A549 (cell line): Measurements from ENCODE around the gene MTSS2. TPM values are rescaled to one million over a fixed set of nuclear protein-coding genes. Genes with fewer than 3 reads are reported as not detected.
A peak's percentile ranks its signal among the peaks of the same experiment; 100 is the strongest.

Experiments used
- ATAC-seq, 2 experiments: fragments of 200-7000 bp in 1 of 2; fragments of >200 bp in 1 of 2; cut with Nextera tagmentation in 1 of 2; cut with Tn5 transposase in 1 of 2; 3 replicates each; pipeline versions ENCODE4 v1.8.0 to v1.9.1; 2018 to 2020; ENCODE audit warnings: mild to moderate bottlenecking in 1 of 2, moderate library complexity in 1 of 2
- CTCF ChIA-PET: fragments of 300-600 bp; sonication (Branson Sonifier 250); formaldehyde crosslinking; extraction: SDS; loops from one replicate; lab custom pipeline; 2021; ENCODE audit warnings: antibody characterized with exemption, inconsistent platforms; lab: Yijun Ruan, JAX
- POLR2A ChIA-PET: fragments of 350-600 bp; formaldehyde crosslinking; extraction: SDS; loops from one replicate; lab custom pipeline; 2021; ENCODE audit warnings: antibody characterized with exemption, inconsistent platforms; lab: Yijun Ruan, JAX
- DNase-seq, 2 experiments: peaks; one replicate each; pipeline versions ENCODE4 v3.0.0 to v3.0.0-alpha.2; 2011 to 2016; ENCODE audit warnings: low read depth in 1 of 2, low spot score in 1 of 2
- FAIRE-seq: peaks from 2 replicates; lab custom pipeline; 2011; peaks lifted over from hg19 to GRCh38; lab: Jason Lieb, UNC
- H3K27ac ChIP-seq, 2 experiments: fragments of >200 bp; sonication (Bioruptor Twin); formaldehyde crosslinking; 3 replicates each; pipeline ENCODE4 v1.5.1; 2016 to 2017
- H3K4me1 ChIP-seq: fragments of >200 bp; sonication (Bioruptor Twin); formaldehyde crosslinking; 3 replicates; pipeline ENCODE4 v1.6.1; 2016
- H3K4me2 ChIP-seq: fragments of >200 bp; sonication (Bioruptor Twin); formaldehyde crosslinking; 3 replicates; pipeline ENCODE4 v1.6.1; 2016
- H3K4me3 ChIP-seq: fragments of >200 bp; sonication (Bioruptor Twin); formaldehyde crosslinking; 3 replicates; pipeline ENCODE4 v1.5.1; 2016
- H3K9me3 ChIP-seq: fragments of >200 bp; sonication (Bioruptor Twin); formaldehyde crosslinking; 3 replicates; pipeline ENCODE4 v1.6.1; 2016
- BHLHE40 ChIP-seq: IDR thresholded peaks from 2 replicates; pipeline ENCODE4 v1.6.1; 2012; ENCODE audit warnings: low read depth, low read length, inconsistent platforms
- CBX8 ChIP-seq: fragments of 200-600 bp; sonication (generic); IDR thresholded peaks from 2 replicates; pipeline ENCODE4 v1.6.1; 2016
- CEBPB ChIP-seq, 2 experiments: fragments of >200 bp in 1 of 2; sonication (Bioruptor Twin) in 1 of 2; formaldehyde crosslinking in 1 of 2; IDR thresholded peaks; 2 replicates each; pipeline ENCODE4 v1.6.1; 2012 to 2016
- EHMT2 ChIP-seq: fragments of 200-600 bp; sonication (generic); IDR thresholded peaks from 2 replicates; pipeline ENCODE4 v1.6.1; 2016; ENCODE audit warnings: antibody characterized with exemption, low read depth, mild to moderate bottlenecking, moderate library complexity
- EP300 ChIP-seq, 2 experiments: fragments of >200 bp; sonication (Bioruptor Twin); formaldehyde crosslinking; IDR thresholded peaks; 2 replicates in 1 of 2; 3 replicates in 1 of 2; pipeline ENCODE4 v1.6.1; 2016 to 2017
- FOXS1 ChIP-seq: fragments of 250-450 bp; sonication (Bioruptor Pico); IDR thresholded peaks from 2 replicates; pipeline ENCODE4 v1.5.0; 2020; ENCODE audit warnings: mild to moderate bottlenecking, moderate library complexity
- GATA3 ChIP-seq: IDR thresholded peaks from 2 replicates; pipeline ENCODE4 v1.6.1; 2012; ENCODE audit warnings: borderline replicate concordance
- HEYL ChIP-seq: fragments of 250-450 bp; sonication (Bioruptor Pico); IDR thresholded peaks from 2 replicates; pipeline ENCODE4 v1.8.0; 2021; ENCODE audit warnings: mild to moderate bottlenecking, moderate library complexity
- HOXB13 ChIP-seq: fragments of 250-450 bp; sonication (Bioruptor Pico); IDR thresholded peaks from 2 replicates; pipeline ENCODE4 v1.5.0; 2020; ENCODE audit warnings: low read depth, mild to moderate bottlenecking, moderate library complexity
- JUN ChIP-seq, 2 experiments: fragments of >200 bp; sonication (Bioruptor Twin); formaldehyde crosslinking; IDR thresholded peaks; 2 replicates in 1 of 2; 3 replicates in 1 of 2; pipeline ENCODE4 v1.6.1; 2016 to 2017
- MYC ChIP-seq: IDR thresholded peaks from 2 replicates; pipeline ENCODE4 v1.6.1; 2012; ENCODE audit warnings: mild to moderate bottlenecking, inconsistent platforms, low read length, improper control_type of control experiment, borderline replicate concordance
- NFE2L2 ChIP-seq: fragments of 150-350 bp; conservative IDR thresholded peaks from 2 replicates; pipeline ENCODE4 v1.6.1; 2014; ENCODE audit warnings: low read length
- NR3C1 ChIP-seq: fragments of >200 bp; sonication (Bioruptor Twin); formaldehyde crosslinking; IDR thresholded peaks from 3 replicates; pipeline ENCODE4 v1.6.1; 2017
- PHF8 ChIP-seq: fragments of 200-600 bp; sonication (generic); IDR thresholded peaks from 2 replicates; pipeline ENCODE4 v1.6.1; 2016; ENCODE audit warnings: low read depth, mild to moderate bottlenecking, antibody characterized with exemption, moderate library complexity, borderline replicate concordance
- RAD21 ChIP-seq, 2 experiments: fragments of >200 bp in 1 of 2; sonication (Bioruptor Twin) in 1 of 2; formaldehyde crosslinking in 1 of 2; IDR thresholded peaks in 1 of 2; conservative IDR thresholded peaks in 1 of 2; 2 replicates in 1 of 2; 3 replicates in 1 of 2; pipeline ENCODE4 v1.6.1; 2012 to 2018; ENCODE audit warnings: inconsistent platforms in 1 of 2
- RCOR1 ChIP-seq: fragments of 150-350 bp; IDR thresholded peaks from 2 replicates; pipeline ENCODE4 v1.6.1; 2014; ENCODE audit warnings: antibody characterized with exemption, low read length, low read depth
- SREBF2 ChIP-seq: fragments of 450-650 bp; IDR thresholded peaks from 2 replicates; pipeline ENCODE4 v1.6.1; 2014; ENCODE audit warnings: mild to moderate bottlenecking, moderate library complexity
- ZC3H11A ChIP-seq: fragments of 450-650 bp; IDR thresholded peaks from 2 replicates; pipeline ENCODE4 v1.6.1; 2014; ENCODE audit warnings: antibody characterized with exemption, mild to moderate bottlenecking
- ZFP36 ChIP-seq: fragments of 450-650 bp; IDR thresholded peaks from 2 replicates; pipeline ENCODE4 v1.6.1; 2014; ENCODE audit warnings: borderline replicate concordance; ENCODE audit not compliant: partially characterized antibody
- WGBS: methylation state at CpG from one replicate; pipeline ENCODE4 v1.1.6; 2017; ENCODE audit errors: missing lambda C conversion rate; 5-methylcytosine and 5-hydroxymethylcytosine counted together
- polyA plus RNA-seq, 4 experiments: library from polyadenylated mRNA; depleted of rRNA in 3 of 4; stranded (reverse); fragments of >200 nt; fragmentation: RNase III in 1 of 4; extraction: RNeasy Plus Mini Kit Qiagen cat#74134 plus additional on column Dnase treatment in 1 of 4; gene quantifications; 2 replicates in 3 of 4; 3 replicates in 1 of 4; pipeline ENCODE4 v1.2.3, GENCODE V29; 2011 to 2017
- TF ChIP-seq, protein P1 (sequence below): IDR thresholded peaks from 2 replicates; pipeline ENCODE4 v1.6.1; 2012
- TF ChIP-seq, protein P2 (sequence below): fragments of >200 bp; sonication (Bioruptor Twin); formaldehyde crosslinking; IDR thresholded peaks from 2 replicates; pipeline ENCODE4 v1.6.1; 2016
- TF ChIP-seq, protein P3 (sequence below): IDR thresholded peaks from 2 replicates; pipeline ENCODE4 v1.6.1; 2012; ENCODE audit warnings: low read depth, borderline replicate concordance
- TF ChIP-seq, protein P4 (sequence below): fragments of 250-450 bp; sonication (Bioruptor Pico); IDR thresholded peaks from 2 replicates; pipeline ENCODE4 v1.5.0; 2020; ENCODE audit warnings: low read depth, mild to moderate bottlenecking, moderate library complexity
- TF ChIP-seq, protein P5 (sequence below): fragments of 200-600 bp; sonication (generic); IDR thresholded peaks from 2 replicates; pipeline ENCODE4 v1.6.1; 2016; ENCODE audit warnings: antibody characterized with exemption, mild to moderate bottlenecking, moderate library complexity

The MTSS2 gene
- polyA plus RNA-seq, 2 of the 4 experiments (the other 2 are of a cell fraction), result 13.1 to 27.1 TPM

DNA sequence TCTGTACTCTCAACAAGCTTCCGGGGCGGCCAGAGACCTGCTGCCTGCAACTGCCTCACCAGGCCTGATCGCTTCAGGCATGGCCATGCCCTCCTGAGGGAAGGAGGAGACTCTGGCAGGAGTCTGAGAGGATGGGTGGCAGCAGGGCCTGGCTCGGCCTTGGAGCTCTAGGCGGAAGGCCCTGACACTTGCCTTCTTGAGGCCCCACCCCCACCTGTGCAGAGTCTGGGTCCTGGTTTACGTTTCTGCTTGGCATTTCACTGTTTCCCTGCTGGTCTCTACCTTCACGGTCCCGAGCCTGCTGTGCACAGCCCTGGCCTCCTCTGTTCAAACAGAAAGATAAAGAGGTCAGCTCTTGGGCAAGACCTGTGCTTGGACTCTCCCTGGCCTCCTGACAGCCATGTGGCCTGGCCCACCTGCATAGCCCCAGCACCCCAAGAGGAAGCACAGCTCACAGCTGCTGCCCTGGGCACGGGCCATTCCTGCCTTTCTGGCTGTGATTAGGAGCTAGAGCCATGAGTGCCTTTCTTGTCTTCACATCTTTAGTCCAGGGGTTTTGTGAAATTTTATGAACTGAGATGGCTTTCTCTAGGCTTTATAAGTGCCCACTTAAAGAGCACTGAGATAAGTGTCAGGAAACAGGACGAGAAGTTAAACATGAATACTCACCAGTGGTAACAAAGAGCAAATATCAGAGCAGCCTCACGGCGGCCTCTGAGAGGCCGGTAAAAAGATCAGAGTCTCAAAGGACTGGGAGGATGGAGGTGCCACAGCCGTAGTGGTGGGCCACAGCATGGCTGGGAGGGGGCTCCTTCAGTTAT, 25.6 kb upstream of the MTSS2 start:
- ATAC-seq (no peak), DNase-seq (no peak), FAIRE-seq (no peak)
- no peaks in the 10 kb centered on the region for H3K9me3 ChIP-seq
- peak overlapping the region; percentile 31 to 92; a peak in 4 of 6 replicates for H3K27ac ChIP-seq
- ChIA-PET CTCF (interaction anchor here (0.9 to 6.8 kb wide), 4 partner anchors 24 to 58 kb away, joined by 3 to 38 read pairs (median 7); no protein-coding TSS in a partner anchor), POLR2A (no interaction called here)
- no peak overlapping the region for H3K4me2 ChIP-seq
- H3K4me3 ChIP-seq, result no peak overlapping the region
- 71% methylated on average over 12 of the region's 14 CpGs for WGBS
- no peak for TF ChIP-seq ZFP36
- TF ChIP-seq, protein P1, sequence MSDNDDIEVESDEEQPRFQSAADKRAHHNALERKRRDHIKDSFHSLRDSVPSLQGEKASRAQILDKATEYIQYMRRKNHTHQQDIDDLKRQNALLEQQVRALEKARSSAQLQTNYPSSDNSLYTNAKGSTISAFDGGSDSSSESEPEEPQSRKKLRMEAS, result no peak
- no peak for TF ChIP-seq CBX8
- TF ChIP-seq SREBF2, result no peak
- TF ChIP-seq, protein P2, sequence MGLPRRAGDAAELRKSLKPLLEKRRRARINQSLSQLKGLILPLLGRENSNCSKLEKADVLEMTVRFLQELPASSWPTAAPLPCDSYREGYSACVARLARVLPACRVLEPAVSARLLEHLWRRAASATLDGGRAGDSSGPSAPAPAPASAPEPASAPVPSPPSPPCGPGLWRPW, result no peak
- TF ChIP-seq, protein P3, sequence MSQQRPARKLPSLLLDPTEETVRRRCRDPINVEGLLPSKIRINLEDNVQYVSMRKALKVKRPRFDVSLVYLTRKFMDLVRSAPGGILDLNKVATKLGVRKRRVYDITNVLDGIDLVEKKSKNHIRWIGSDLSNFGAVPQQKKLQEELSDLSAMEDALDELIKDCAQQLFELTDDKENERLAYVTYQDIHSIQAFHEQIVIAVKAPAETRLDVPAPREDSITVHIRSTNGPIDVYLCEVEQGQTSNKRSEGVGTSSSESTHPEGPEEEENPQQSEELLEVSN, result no peak
- no peak for TF ChIP-seq RAD21 (conservative IDR thresholded peaks at IDR 0.05 in 1 of 2, IDR thresholded peaks at IDR 0.05 in 1 of 2)
- no peak for TF ChIP-seq NFE2L2
- TF ChIP-seq, protein P4, sequence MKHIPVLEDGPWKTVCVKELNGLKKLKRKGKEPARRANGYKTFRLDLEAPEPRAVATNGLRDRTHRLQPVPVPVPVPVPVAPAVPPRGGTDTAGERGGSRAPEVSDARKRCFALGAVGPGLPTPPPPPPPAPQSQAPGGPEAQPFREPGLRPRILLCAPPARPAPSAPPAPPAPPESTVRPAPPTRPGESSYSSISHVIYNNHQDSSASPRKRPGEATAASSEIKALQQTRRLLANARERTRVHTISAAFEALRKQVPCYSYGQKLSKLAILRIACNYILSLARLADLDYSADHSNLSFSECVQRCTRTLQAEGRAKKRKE (CRISPR knock-in tag), result no peak
- TF ChIP-seq GATA3, result no peak
- no peak for TF ChIP-seq JUN (IDR thresholded peaks at IDR 0.05)
- no peak for TF ChIP-seq FOXS1
- TF ChIP-seq MYC, result no peak
- TF ChIP-seq HOXB13, result no peak
- peaks cover 65% of the 10 kb centered on the region for H3K4me1 ChIP-seq

DNA sequence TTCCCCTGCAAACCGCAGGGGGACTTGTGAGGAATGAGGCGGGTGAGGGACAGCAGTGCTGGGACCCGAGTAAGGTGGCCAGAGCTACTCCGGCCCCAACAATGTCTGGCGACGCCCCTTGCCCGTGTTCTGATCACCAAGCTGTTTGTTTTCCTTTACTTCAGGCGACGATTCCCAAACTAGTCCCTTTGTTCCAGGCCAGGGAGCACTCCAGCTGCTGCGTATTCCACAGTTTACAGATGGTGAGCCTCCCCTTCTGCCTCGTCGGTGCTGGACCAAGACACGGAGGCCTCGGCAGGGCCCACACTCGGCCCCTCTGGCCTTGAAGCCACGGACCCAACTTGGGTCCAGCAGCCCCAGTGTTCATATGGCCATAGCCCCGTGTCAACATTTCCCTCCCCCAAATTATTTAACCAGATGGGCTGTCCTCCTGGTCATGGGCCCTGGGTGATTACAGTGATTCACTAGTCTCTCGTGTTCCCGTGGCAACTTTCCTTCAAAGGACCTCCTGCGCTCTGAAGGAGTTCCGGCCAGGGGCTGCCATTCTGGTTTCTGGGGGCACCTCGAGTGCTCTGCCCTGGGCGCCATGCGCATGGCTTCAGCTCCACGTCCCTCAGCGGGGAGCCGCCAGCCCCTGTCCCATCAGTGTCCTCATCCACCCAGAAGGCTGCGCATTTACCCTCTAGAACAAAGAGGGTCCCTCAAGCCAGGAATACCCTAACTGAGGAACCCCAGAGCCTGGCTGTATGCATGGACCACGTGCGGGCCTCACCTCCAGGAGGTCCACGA, 24.8 kb upstream of the MTSS2 start:
- H3K27ac ChIP-seq, result peak overlapping the region in 1 of 2 experiments; percentile 92; a peak in 3 of 6 replicates
- no peak for ATAC-seq

More for the DNA sequence above, 24.8 kb upstream of the MTSS2 start:
- Histone ChIP-seq H3K4me1 (peaks cover 65% of the 10 kb centered on the region), H3K4me2 (no peak overlapping the region), H3K9me3 (no peaks in the 10 kb centered on the region), H3K4me3 (no peak overlapping the region)
- no peak for TF ChIP-seq ZC3H11A
- no peak for TF ChIP-seq HEYL (CRISPR knock-in tag)
- TF ChIP-seq PHF8, result no peak
- TF ChIP-seq, protein P4 (CRISPR knock-in tag), result no peak
- TF ChIP-seq CEBPB (IDR thresholded peaks at IDR 0.05), result no peak
- no peak for TF ChIP-seq NR3C1
- TF ChIP-seq EHMT2, result no peak
- TF ChIP-seq EP300 (IDR thresholded peaks at IDR 0.05), result no peak
- TF ChIP-seq, protein P5, sequence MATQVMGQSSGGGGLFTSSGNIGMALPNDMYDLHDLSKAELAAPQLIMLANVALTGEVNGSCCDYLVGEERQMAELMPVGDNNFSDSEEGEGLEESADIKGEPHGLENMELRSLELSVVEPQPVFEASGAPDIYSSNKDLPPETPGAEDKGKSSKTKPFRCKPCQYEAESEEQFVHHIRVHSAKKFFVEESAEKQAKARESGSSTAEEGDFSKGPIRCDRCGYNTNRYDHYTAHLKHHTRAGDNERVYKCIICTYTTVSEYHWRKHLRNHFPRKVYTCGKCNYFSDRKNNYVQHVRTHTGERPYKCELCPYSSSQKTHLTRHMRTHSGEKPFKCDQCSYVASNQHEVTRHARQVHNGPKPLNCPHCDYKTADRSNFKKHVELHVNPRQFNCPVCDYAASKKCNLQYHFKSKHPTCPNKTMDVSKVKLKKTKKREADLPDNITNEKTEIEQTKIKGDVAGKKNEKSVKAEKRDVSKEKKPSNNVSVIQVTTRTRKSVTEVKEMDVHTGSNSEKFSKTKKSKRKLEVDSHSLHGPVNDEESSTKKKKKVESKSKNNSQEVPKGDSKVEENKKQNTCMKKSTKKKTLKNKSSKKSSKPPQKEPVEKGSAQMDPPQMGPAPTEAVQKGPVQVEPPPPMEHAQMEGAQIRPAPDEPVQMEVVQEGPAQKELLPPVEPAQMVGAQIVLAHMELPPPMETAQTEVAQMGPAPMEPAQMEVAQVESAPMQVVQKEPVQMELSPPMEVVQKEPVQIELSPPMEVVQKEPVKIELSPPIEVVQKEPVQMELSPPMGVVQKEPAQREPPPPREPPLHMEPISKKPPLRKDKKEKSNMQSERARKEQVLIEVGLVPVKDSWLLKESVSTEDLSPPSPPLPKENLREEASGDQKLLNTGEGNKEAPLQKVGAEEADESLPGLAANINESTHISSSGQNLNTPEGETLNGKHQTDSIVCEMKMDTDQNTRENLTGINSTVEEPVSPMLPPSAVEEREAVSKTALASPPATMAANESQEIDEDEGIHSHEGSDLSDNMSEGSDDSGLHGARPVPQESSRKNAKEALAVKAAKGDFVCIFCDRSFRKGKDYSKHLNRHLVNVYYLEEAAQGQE, result no peak
- TF ChIP-seq BHLHE40, result no peak
- TF ChIP-seq ZFP36, result no peak
- TF ChIP-seq RCOR1, result no peak
- ChIA-PET CTCF (interaction anchor here (0.9 to 6.8 kb wide), 5 partner anchors 14 to 59 kb away, joined by 3 to 38 read pairs (median 4); no protein-coding TSS in a partner anchor), POLR2A (no interaction called here)
- FAIRE-seq (no peak), DNase-seq (no peak)
- WGBS, result 92% methylated on average over 28 of the region's 31 CpGs
